K562 (cell line): ENCODE results near the gene IL27RA. TPM values are rescaled to one million over a fixed set of nuclear protein-coding genes. Genes with fewer than 3 reads are reported as not detected.

Source experiments
- ATAC-seq: fragments of 200-7000 bp; cut with Tn5 transposase; 3 replicates; pipeline ENCODE4 v1.9.1; 2020; ENCODE audit warnings: moderate library complexity
- BruUV-seq: library from RNA; stranded (reverse); fragments of 400-500 nt; replicated peaks from 2 replicates; lab custom pipeline; 2021; lab: Mats Ljungman, UMichigan
- CTCF ChIA-PET: fragments of 300-600 bp; formaldehyde crosslinking; extraction: SDS; loops from one replicate; lab custom pipeline; 2021; ENCODE audit warnings: low intra/inter-chr PET ratio; lab: Yijun Ruan, JAX
- POLR2A ChIA-PET: fragments of 300-600, 350-650 bp; sonication (Branson Sonifier 250); formaldehyde crosslinking; extraction: SDS; loops from one replicate; lab custom pipeline; 2021; ENCODE audit warnings: antibody characterized with exemption, inconsistent platforms; lab: Yijun Ruan, JAX
- DNase-seq, 4 experiments: peaks; one replicate each; pipeline versions ENCODE4 v3.0.0 to v3.0.0-alpha.2; 2011 to 2018; ENCODE audit warnings: low spot score in 3 of 4, mixed read lengths in 3 of 4; ENCODE audit errors: extremely low read depth in 1 of 4
- FAIRE-seq: peaks from 2 replicates; lab custom pipeline; 2011; peaks lifted over from hg19 to GRCh38; lab: Jason Lieb, UNC
- H2AFZ ChIP-seq: 2 replicates; pipeline ENCODE4 v1.6.0; 2011; ENCODE audit warnings: low read depth, low read length, control low read depth, inconsistent platforms
- H3K27ac ChIP-seq: fragments of 200-600 bp; 3 replicates; pipeline ENCODE4 v1.8.0; 2011; ENCODE audit warnings: low read depth, mild to moderate bottlenecking, control low read depth, inconsistent platforms, low read length, moderate library complexity, mixed read lengths; ENCODE audit errors: extremely low read depth
- H3K27me3 ChIP-seq, 2 experiments: fragments of 300-600 bp in 1 of 2; 2 replicates in 1 of 2; 3 replicates in 1 of 2; pipeline versions ENCODE4 v1.6.0 to v1.8.0; 2011; ENCODE audit warnings: inconsistent platforms in 2 of 2, low read length in 2 of 2, mild to moderate bottlenecking in 1 of 2, mixed read lengths in 1 of 2, moderate library complexity in 1 of 2; ENCODE audit not compliant: control insufficient read depth in 2 of 2, insufficient read depth in 2 of 2
- H3K36me3 ChIP-seq: fragments of 300-600 bp; 3 replicates; pipeline ENCODE4 v1.8.0; 2011; ENCODE audit warnings: mild to moderate bottlenecking, low read length, inconsistent platforms; ENCODE audit not compliant: control insufficient read depth, insufficient read depth
- H3K4me1 ChIP-seq, 2 experiments: fragments of 200-600 bp in 1 of 2; replicated peaks in 1 of 2; 2 replicates in 1 of 2; 3 replicates in 1 of 2; pipeline versions ENCODE4 v1.5.1 to v1.8.0; 2011; ENCODE audit warnings: inconsistent platforms in 2 of 2, low read length in 2 of 2, mild to moderate bottlenecking in 1 of 2, mixed read lengths in 1 of 2, moderate library complexity in 1 of 2; ENCODE audit not compliant: control insufficient read depth in 2 of 2, insufficient read depth in 2 of 2
- H3K4me2 ChIP-seq: 2 replicates; pipeline ENCODE4 v1.6.1; 2011; ENCODE audit warnings: low read length, control low read depth, inconsistent platforms, mixed read lengths; ENCODE audit not compliant: insufficient read depth
- H3K4me3 ChIP-seq: fragments of 200-600 bp; sonication (generic), shearing (Covaris generic); 2 replicates; pipeline ENCODE4 v1.5.1; 2016; ENCODE audit warnings: control low read depth, inconsistent platforms
- H3K79me2 ChIP-seq: fragments of 200-600 bp; 3 replicates; pipeline ENCODE4 v1.8.0; 2011; ENCODE audit warnings: low read length, inconsistent platforms; ENCODE audit not compliant: control insufficient read depth, insufficient read depth
- H3K9ac ChIP-seq, 2 experiments: 2 replicates each; pipeline versions ENCODE4 v1.6.0 to v1.6.1; 2011; ENCODE audit warnings: low read depth in 2 of 2, low read length in 2 of 2, control low read depth in 1 of 2, inconsistent platforms in 1 of 2, mild to moderate bottlenecking in 1 of 2, mixed read lengths in 1 of 2; ENCODE audit not compliant: insufficient read depth in 1 of 2
- H3K9me1 ChIP-seq: one replicate; pipeline ENCODE4 v1.6.0; 2011; ENCODE audit warnings: inconsistent platforms, mild to moderate bottlenecking, low read length, moderate library complexity; ENCODE audit not compliant: control insufficient read depth, insufficient read depth
- H3K9me3 ChIP-seq: replicated peaks from 2 replicates; pipeline ENCODE4 v1.5.1; 2011; ENCODE audit warnings: low read depth, low read length, inconsistent platforms; ENCODE audit not compliant: control insufficient read depth, insufficient read depth
- H4K20me1 ChIP-seq: replicated peaks from 2 replicates; pipeline ENCODE4 v1.6.1; 2011; ENCODE audit warnings: low read length, inconsistent platforms, mixed read lengths; ENCODE audit not compliant: control insufficient read depth, insufficient read depth
- ELF4 ChIP-seq: fragments of 450-650 bp; formaldehyde crosslinking; IDR thresholded peaks from 2 replicates; pipeline ENCODE4 v1.4.0; 2022; ENCODE audit warnings: missing genetic modification characterization
- HMGN3 ChIP-seq: IDR thresholded peaks from 2 replicates; pipeline ENCODE4 v1.6.1; 2011; ENCODE audit warnings: borderline replicate concordance, low read depth, mild to moderate bottlenecking, mixed read lengths, low read length; ENCODE audit not compliant: insufficient read length; ENCODE audit errors: extremely low read depth
- IFI16 ChIP-seq: fragments of 250-450 bp; sonication (Bioruptor Pico); IDR thresholded peaks from 2 replicates; pipeline ENCODE4 v2.1.2; 2022; ENCODE audit warnings: mild to moderate bottlenecking, inconsistent platforms
- MXI1 ChIP-seq: IDR thresholded peaks from 2 replicates; pipeline ENCODE4 v1.6.1; 2011; ENCODE audit warnings: low read depth, mild to moderate bottlenecking, improper control_type of control experiment, low read length
- PHB ChIP-seq: fragments of 250-450 bp; sonication (Bioruptor Pico); IDR thresholded peaks from 2 replicates; pipeline ENCODE4 v1.5.0; 2021
- POLR2G ChIP-seq: fragments of 200-400 bp; formaldehyde crosslinking; IDR thresholded peaks from 2 replicates; pipeline ENCODE4 v1.6.1; 2017; ENCODE audit warnings: low read depth, mild to moderate bottlenecking, antibody characterized with exemption, low read length, moderate library complexity
- ZBTB33 ChIP-seq: sonication (generic); formaldehyde crosslinking; IDR thresholded peaks from 2 replicates; pipeline ENCODE4 v1.8.1; 2023; ENCODE audit warnings: mild to moderate bottlenecking, missing genetic modification reagents
- WGBS: fragments of 100-300 bp; shearing (Covaris generic); methylation state at CpG from one replicate; pipeline ENCODE4 v1.1.6; 2016; ENCODE audit warnings: low coverage, mixed read lengths; ENCODE audit not compliant: insufficient coverage; ENCODE audit errors: missing lambda C conversion rate; 5-methylcytosine and 5-hydroxymethylcytosine counted together
- in situ Hi-C: fragments of 300-500 bp; cut with MboI; formaldehyde crosslinking; loops from 4 replicates; pipeline ENCODE4 v1.15.0; 2018; ENCODE audit warnings: inconsistent platforms, mixed read lengths
- intact Hi-C: fragments of 100-400 bp; cut with micrococcal nuclease; formaldehyde crosslinking; loops from 2 replicates; pipeline ENCODE4 v1.14.2; 2022
- polyA plus RNA-seq, 8 experiments: library from polyadenylated mRNA; depleted of rRNA in 4 of 8; stranded (reverse) in 5 of 8; unstranded in 3 of 8; fragments of >200 nt; fragmentation: Nextera tagmentation in 2 of 8; fragmentation: Illumina TruSeq in 1 of 8; extraction: Ambion mirVana in 2 of 8; extraction: Trizol in 1 of 8; gene quantifications; 2 replicates each; pipeline versions ENCODE4 v1.2.1 to v1.2.3, GENCODE V29; 2011 to 2014; ENCODE audit warnings: inconsistent platforms in 1 of 8, missing spikeins in 1 of 8
- total RNA-seq, 7 experiments: library from RNA; depleted of rRNA in 6 of 7; stranded (reverse); fragments of >200 nt in 6 of 7; fragmentation: Illumina TruSeq in 2 of 7; extraction: Trizol in 2 of 7; gene quantifications; 2 replicates each; pipeline versions ENCODE4 v1.2.1 to v1.2.3, GENCODE V29; 2011 to 2021; ENCODE audit warnings: low replicate concordance in 1 of 7

Gene IL27RA
- total and polyA plus RNA-seq, 9 of the 15 experiments (the other 6 are each of a cell fraction or from before 2014, with no cell fraction given), result 1.9 to 15.9 (median 12.0) TPM

- ChIA-PET CTCF (no interaction called here), POLR2A (no interaction called here)
- H3K9me3 ChIP-seq, result no peaks in the 10 kb centered on the region
- no peak overlapping the region for H3K27ac ChIP-seq
- no peak overlapping the region for H3K9ac ChIP-seq
- ATAC-seq, result no peak
- H3K79me2 ChIP-seq, result no peaks in the 10 kb centered on the region
- no peak overlapping the region for H3K4me3 ChIP-seq
- H4K20me1 ChIP-seq, result no peaks in the 10 kb centered on the region
- 92% methylated on average over 17 of the region's 21 CpGs for WGBS
- H3K4me1 ChIP-seq, result peaks cover 0 to 70% of the 10 kb centered on the region in 2 experiments; a peak in 2 of 5 replicates
- no peak overlapping the region for H3K4me2 ChIP-seq
- FAIRE-seq, result no peak
- H3K36me3 ChIP-seq, result peaks cover 28% of the 10 kb centered on the region; the same call in 1 of the 3 replicates
- intact Hi-C loops, result no loop called here
- in situ Hi-C loops, result no loop called here
- H2AFZ ChIP-seq, result no peak overlapping the region
- BruUV-seq, result no TSS peak
- TF ChIP-seq PHB (CRISPR knock-in tag), result no peak
- no peak for TF ChIP-seq MXI1
- TF ChIP-seq IFI16 (CRISPR knock-in tag), result no peak
- peak; percentile 24; the same call in 1 of the 2 replicates for TF ChIP-seq POLR2G
- TF ChIP-seq ELF4 (CRISPR knock-in tag), result no peak
- no peak for TF ChIP-seq HMGN3
- TF ChIP-seq ZBTB33 (CRISPR knock-in tag), result no peak
- TF ChIP-seq, all 486 proteins: peak for 1
- no peaks in the 10 kb centered on the region for H3K27me3 ChIP-seq
- H3K9me1 ChIP-seq, result peaks cover 3% of the 10 kb centered on the region
- DNase-seq, result no peak
Observed at GRCh38 chr19:13983213-13983889, 48.2 kb upstream of the IL27RA start.
